Stimulated activated CD4-positive, alpha-beta T cell treated with anti-CD3 and anti-CD28 coated beads, Interleukin-4, amount 100 ng/mL, for 24 hours (primary cell): Measurements from ENCODE around the gene CISD2.
"Not testable (repeated sequence)": the region's sequence is repeated elsewhere in the genome, so short reads cannot be mapped to it uniquely, and the experiment has no call there.

Experiments
- DNase-seq: peaks from one replicate; pipeline ENCODE4 v3.0.0-alpha.2; 2020

Gene CISD2

GRCh38 chr4:102850370-102850769, 18.4 kb upstream of the CISD2 start:
- DNase-seq, result no peak

- DNase-seq, result no peak
Measured at GRCh38 chr4:102858828-102859464, 9.8 kb upstream of the CISD2 start.

- no peak for DNase-seq
Measured at GRCh38 chr4:102860611-102861324, 8.0 kb upstream of the CISD2 start.

- no peak for DNase-seq
Measured at GRCh38 chr4:102862016-102862415, 6.8 kb upstream of the CISD2 start.

GRCh38 chr4:102862747-102863146, 6.0 kb upstream of the CISD2 start:
- DNase-seq, result no peak

- DNase-seq, result not testable (repeated sequence)
Measured at GRCh38 chr4:102865327-102865726, 3.5 kb upstream of the CISD2 start.

- DNase-seq, result no peak
Measured at GRCh38 chr4:102867278-102868152, 1.3 kb upstream of the CISD2 start.

- peak; percentile 19 for DNase-seq
Measured at GRCh38 chr4:102868153-102868780, 525 bp upstream of the CISD2 start.

- peak; percentile 70 for DNase-seq
Measured at GRCh38 chr4:102869569-102870197, 891 bp downstream of the CISD2 start.

- no peak for DNase-seq
Measured at GRCh38 chr4:102871772-102872171, 3.0 kb downstream of the CISD2 start.

- DNase-seq, result not testable (repeated sequence)
Measured at GRCh38 chr4:102877477-102878106, 8.8 kb downstream of the CISD2 start.

- not testable (repeated sequence) for DNase-seq
Measured at GRCh38 chr4:102878349-102878748, 9.6 kb downstream of the CISD2 start.

GRCh38 chr4:102878901-102879300, 10.1 kb downstream of the CISD2 start:
- no peak for DNase-seq

- DNase-seq, result no peak
Measured at GRCh38 chr4:102881343-102881742, 12.6 kb downstream of the CISD2 start.

GRCh38 chr4:102883278-102883677, 14.5 kb downstream of the CISD2 start:
- no peak for DNase-seq

GRCh38 chr4:102888570-102888969, 19.8 kb downstream of the CISD2 start:
- DNase-seq, result not testable (repeated sequence)

- DNase-seq, result not testable (repeated sequence)
Measured at GRCh38 chr4:102889866-102890265, 21.1 kb downstream of the CISD2 start.

GRCh38 chr4:102896547-102896946, 27.8 kb downstream of the CISD2 start:
- DNase-seq, result not testable (repeated sequence)

GRCh38 chr4:102897610-102898009, 28.8 kb downstream of the CISD2 start:
- DNase-seq, result not testable (repeated sequence)

- no peak for DNase-seq
Measured at GRCh38 chr4:102901804-102902203, 33.0 kb downstream of the CISD2 start.

- no peak for DNase-seq
Measured at GRCh38 chr4:102918859-102919258, 50.1 kb downstream of the CISD2 start.

- DNase-seq, result not testable (repeated sequence)
Measured at GRCh38 chr4:102919697-102920096, 50.9 kb downstream of the CISD2 start.
